AG09319 (cell line): Measurements from ENCODE around the gene MVB12B.
"Not testable (repeated sequence)": the region's sequence is repeated elsewhere in the genome, so short reads cannot be mapped to it uniquely, and the experiment has no call there.

ENCODE experiments used
- DNase-seq: peaks from one replicate; pipeline ENCODE4 v3.0.0-alpha.2; 2010; ENCODE audit warnings: low read depth; ENCODE audit errors: extremely low read depth
- TF ChIP-seq, protein P1 (sequence below): IDR thresholded peaks from 2 replicates; pipeline ENCODE4 v1.5.1; 2011; ENCODE audit warnings: low read depth, mild to moderate bottlenecking, inconsistent platforms, low read length, moderate library complexity

MVB12B gene, protein sequence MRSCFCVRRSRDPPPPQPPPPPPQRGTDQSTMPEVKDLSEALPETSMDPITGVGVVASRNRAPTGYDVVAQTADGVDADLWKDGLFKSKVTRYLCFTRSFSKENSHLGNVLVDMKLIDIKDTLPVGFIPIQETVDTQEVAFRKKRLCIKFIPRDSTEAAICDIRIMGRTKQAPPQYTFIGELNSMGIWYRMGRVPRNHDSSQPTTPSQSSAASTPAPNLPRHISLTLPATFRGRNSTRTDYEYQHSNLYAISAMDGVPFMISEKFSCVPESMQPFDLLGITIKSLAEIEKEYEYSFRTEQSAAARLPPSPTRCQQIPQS

DNA sequence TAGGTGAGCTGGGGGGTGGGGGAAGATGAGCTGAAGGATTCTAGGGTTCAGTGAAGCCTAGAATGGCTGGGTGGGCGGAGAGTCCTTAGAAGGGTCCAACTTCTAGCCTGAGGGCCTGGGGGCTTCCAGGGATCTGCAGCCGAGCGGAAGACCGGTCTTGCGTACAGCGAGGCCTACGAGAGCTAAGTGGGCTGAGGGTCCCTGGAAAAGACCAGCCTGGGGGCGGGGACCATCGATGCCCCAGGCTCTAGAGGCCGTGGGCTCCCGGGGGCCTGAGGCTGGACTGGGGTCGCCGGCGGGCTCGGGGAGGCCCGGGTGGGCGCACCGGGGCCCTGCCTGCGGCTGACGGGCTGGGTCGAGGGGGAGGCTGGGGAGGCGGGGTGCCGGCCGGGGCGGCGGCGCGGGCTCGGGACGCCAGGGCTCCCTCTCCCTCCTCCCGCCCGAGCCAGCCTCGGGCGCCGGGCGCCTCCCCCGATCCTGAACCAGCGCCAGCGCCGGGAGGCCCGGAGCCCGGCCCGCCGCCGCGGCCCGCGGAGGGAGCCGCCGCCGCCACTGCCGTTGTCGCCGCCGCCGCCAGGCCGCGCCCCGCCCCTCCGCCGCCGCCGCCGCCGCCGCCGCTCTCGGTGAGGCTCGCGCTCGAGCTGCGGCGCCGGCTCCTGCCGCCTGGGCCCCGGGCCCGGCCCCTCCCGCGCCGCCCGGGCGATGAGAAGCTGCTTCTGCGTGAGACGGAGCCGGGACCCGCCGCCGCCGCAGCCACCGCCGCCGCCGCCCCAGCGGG is at the start of gene MVB12B:
TSS of gene MVB12B (plus strand) at position 602 of the 778 bp plus-strand sequence. CDS start at position 703, 101 bp downstream.
- TF ChIP-seq, protein P1, sequence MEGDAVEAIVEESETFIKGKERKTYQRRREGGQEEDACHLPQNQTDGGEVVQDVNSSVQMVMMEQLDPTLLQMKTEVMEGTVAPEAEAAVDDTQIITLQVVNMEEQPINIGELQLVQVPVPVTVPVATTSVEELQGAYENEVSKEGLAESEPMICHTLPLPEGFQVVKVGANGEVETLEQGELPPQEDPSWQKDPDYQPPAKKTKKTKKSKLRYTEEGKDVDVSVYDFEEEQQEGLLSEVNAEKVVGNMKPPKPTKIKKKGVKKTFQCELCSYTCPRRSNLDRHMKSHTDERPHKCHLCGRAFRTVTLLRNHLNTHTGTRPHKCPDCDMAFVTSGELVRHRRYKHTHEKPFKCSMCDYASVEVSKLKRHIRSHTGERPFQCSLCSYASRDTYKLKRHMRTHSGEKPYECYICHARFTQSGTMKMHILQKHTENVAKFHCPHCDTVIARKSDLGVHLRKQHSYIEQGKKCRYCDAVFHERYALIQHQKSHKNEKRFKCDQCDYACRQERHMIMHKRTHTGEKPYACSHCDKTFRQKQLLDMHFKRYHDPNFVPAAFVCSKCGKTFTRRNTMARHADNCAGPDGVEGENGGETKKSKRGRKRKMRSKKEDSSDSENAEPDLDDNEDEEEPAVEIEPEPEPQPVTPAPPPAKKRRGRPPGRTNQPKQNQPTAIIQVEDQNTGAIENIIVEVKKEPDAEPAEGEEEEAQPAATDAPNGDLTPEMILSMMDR: no peak
- DNase-seq: no peak

DNA sequence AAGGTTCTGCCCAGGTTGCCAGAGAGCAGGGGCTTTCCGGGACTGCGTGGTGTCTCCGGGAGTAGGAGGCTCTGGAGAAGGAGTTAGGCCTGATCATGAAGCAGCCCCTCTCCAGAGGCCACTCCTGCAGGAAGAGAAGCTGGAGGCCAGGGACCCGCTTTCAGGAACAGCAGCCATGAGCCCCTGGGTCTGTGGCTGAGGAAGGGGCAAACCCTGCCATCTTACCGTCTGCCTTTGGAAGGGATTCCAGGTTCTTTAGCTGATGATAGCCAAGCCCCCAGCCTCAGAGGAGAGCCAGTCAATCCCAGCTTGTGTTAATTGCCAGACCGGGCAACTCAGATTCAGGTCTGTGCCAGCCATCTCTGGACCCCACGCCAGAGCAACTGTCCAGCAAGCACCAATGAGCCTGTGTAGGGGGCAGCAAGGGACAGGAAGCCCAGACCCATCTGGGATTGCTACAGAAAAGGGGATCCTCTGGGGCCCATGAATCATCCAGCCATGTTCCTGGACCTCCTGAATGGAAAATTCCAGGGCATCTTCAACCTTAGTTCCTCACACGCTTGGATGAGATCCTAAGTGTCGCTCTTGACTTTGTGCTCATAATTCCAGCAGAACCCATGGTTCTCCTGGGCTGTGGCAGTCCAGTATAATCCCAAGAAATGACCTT is 42.7 kb upstream of the MVB12B start:
- TF ChIP-seq, protein P1: no peak
- no peak for DNase-seq

DNA sequence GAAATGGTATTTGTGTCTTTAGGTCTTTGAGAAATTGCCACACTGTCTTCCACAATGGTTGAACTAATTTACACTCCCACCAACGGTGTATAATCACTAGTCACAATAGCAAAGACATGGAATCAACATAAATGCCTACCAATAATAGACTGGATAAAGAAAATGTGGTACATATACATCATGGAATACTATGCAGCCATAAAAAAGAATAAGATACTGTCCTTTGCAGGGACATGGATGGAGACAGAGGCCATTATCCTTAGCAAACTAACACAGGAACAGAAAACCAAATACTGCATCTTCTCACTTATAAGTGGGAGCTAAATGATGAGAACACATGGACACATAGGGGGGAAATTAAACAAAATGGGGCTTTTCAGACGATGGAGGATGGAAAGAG is 41.0 kb upstream of the MVB12B start:
- not testable (repeated sequence) for DNase-seq

DNA sequence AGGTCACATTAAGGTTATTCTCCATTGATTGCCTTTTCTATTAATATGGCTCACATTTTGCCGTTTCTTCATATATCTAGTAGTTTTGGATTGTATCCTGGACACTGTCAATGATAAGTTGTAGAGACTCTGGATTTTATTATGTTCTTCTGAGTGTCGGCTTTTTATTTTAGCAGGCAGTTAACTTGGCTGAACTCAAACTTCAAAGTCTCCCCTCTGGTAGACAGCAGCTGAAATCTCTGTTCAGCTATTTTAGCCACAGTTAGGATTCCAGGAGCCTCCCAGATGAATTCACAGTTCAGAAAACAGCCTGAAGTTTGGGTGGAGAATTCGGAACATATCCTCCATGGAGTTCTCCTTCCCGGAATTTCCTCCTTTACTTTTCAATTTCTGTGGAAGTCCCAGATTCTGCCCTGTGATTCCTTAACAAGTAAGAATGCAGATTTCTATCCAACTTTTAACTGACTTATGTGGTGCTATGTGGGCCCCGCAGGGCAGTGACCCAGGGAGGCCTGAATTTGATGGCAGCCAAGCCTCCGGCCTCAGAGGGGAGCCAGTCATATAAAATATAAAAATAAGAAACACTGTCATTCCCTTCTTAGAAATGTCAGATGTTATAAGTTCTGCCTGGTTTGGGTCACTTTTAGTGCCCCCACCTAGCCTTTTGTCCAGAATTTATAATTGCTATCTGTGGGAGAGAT is 39.3 kb upstream of the MVB12B start:
- TF ChIP-seq, protein P1: no peak
- DNase-seq: no peak

DNA sequence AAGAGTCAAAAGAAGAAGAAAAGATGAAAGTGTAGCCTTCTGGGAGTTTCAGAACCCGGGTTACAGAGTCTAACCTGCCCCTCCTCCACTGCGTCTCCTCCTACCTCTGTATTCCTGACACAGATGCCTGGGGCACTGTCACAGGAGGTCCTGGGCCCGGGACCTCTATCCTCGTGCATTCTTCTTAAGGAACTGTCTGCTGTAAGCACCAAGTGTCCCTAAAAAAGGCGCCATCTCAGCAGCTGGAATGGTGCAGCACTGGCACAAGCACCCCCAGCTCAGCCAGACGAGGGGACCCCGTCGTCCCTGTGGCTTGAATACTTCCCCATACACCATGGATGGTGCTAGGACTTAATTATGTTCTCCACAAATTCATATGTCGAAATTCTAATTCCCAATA is 35.8 kb upstream of the MVB12B start:
- no peak for DNase-seq
- TF ChIP-seq, protein P1: no peak

DNA sequence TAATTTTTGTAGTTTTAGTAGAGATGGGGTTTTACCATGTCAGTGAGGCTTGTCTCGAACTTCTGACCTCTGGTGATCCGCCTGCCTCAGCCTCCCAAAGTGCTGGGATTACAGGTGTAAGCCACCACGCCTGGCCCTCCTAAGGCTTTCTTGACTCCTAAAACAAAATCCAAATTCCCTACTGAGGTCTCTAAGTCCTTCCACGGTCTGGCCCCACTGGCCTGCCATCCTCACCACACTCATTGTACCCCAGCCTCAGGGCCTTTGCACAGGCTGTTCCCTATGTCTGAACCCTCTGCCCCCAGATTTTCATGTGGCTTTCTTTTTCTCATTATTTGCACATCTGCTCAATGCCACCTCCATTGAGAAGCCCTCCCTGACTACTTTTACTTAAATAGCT is 34.7 kb upstream of the MVB12B start:
- TF ChIP-seq, protein P1: no peak
- no peak for DNase-seq

DNA sequence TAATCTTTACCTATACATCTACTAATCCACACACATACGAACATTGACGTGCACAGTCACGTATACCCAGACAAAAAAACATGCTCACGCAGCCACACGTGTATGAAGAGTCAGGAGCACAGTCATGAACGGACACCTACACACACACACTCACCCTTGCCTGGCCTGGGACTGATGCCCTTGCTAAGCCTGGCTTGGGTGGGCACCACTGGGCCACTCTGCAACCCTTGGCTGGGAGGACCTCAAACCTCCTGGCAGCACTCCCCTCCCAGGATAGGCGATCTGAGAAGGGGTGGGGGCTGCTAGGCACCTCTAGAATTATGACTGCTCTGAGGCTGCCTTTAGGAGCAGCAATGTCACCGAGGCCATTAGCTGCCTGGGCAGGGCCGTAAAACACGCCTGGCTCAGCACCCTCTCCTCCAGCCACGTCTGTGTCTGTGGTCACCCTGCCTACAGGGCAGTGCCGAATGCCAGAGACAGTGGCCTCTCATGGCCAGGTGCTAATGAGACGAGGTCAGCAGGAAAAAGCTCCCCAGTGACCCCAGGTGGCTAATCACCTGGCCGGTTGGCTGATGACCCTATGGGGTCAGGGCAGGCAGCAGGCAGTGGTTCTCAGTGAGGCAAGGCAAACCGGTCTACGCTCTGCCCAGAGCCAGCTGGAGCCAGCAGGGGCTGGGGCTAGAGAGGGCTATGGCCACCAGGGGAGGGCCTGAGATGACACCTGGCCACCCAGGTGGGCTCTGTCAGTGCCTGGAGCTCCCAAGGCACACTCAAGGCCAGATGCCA is 33.7 kb upstream of the MVB12B start:
- DNase-seq: no peak
- TF ChIP-seq, protein P1: no peak
